K562 (cell line): ENCODE data around the gene EXOC3L1. TPM values are rescaled to one million over a fixed set of nuclear protein-coding genes. Genes with fewer than 3 reads are reported as not detected.

ENCODE experiments used
- ADNP ChIP-seq: fragments of 200-800 bp; sonication (Bioruptor generic); IDR thresholded peaks from 2 replicates; pipeline ENCODE4 v1.6.1; 2016; ENCODE audit warnings: missing genetic modification characterization, missing compliant biosample characterization
- ARID3A ChIP-seq: IDR thresholded peaks from 2 replicates; pipeline ENCODE4 v1.6.1; 2012; ENCODE audit warnings: low read depth, low read length, improper control_type of control experiment, borderline replicate concordance
- BHLHE40 ChIP-seq: IDR thresholded peaks from 2 replicates; pipeline ENCODE4 v1.6.1; 2011; ENCODE audit warnings: low read length, improper control_type of control experiment
- ELF4 ChIP-seq: fragments of 450-650 bp; formaldehyde crosslinking; IDR thresholded peaks from 2 replicates; pipeline ENCODE4 v1.4.0; 2022; ENCODE audit warnings: missing genetic modification characterization
- GTF2A2 ChIP-seq: IDR thresholded peaks from 2 replicates; pipeline ENCODE4 v1.6.1; 2016; ENCODE audit warnings: mild to moderate bottlenecking, missing genetic modification characterization, missing compliant biosample characterization
- HDAC6 ChIP-seq: IDR thresholded peaks from 2 replicates; pipeline ENCODE4 v1.6.1; 2012; ENCODE audit warnings: low read depth, mild to moderate bottlenecking, control low read depth, inconsistent platforms, low read length, moderate library complexity
- HMGN3 ChIP-seq: IDR thresholded peaks from 2 replicates; pipeline ENCODE4 v1.6.1; 2011; ENCODE audit warnings: borderline replicate concordance, low read depth, mild to moderate bottlenecking, mixed read lengths, low read length; ENCODE audit not compliant: insufficient read length; ENCODE audit errors: extremely low read depth
- JUNB ChIP-seq: fragments of 450-650 bp; formaldehyde crosslinking; conservative IDR thresholded peaks from 2 replicates; pipeline ENCODE4 v1.4.0; 2020; ENCODE audit warnings: mild to moderate bottlenecking
- MED1 ChIP-seq: sonication (generic); formaldehyde crosslinking; IDR thresholded peaks from 2 replicates; pipeline ENCODE4 v1.8.1; 2023; ENCODE audit warnings: missing genetic modification reagents, borderline replicate concordance
- PHTF2 ChIP-seq: fragments of 250-450 bp; sonication (Bioruptor Pico); IDR thresholded peaks from 2 replicates; pipeline ENCODE4 v1.5.0; 2021; ENCODE audit warnings: mild to moderate bottlenecking
- SIRT6 ChIP-seq: IDR thresholded peaks from one replicate; pipeline ENCODE4 v1.6.1; 2012; ENCODE audit warnings: low read depth, mild to moderate bottlenecking, control low read depth, inconsistent platforms, low read length, moderate library complexity
- TAL1 ChIP-seq: fragments of 450-650 bp; IDR thresholded peaks from 2 replicates; pipeline ENCODE4 v1.6.1; 2016; ENCODE audit warnings: mild to moderate bottlenecking
- U2AF1 ChIP-seq: fragments of 200-400 bp; formaldehyde crosslinking; optimal IDR thresholded peaks from 2 replicates; pipeline ENCODE3; 2017; ENCODE audit warnings: mild to moderate bottlenecking, low read depth, low read length, moderate library complexity
- ZFP30 ChIP-seq: fragments of 250-450 bp; sonication (Bioruptor Pico); IDR thresholded peaks from 2 replicates; pipeline ENCODE4 v1.8.0; 2022; ENCODE audit warnings: moderate library complexity, mild to moderate bottlenecking, inconsistent platforms, borderline replicate concordance
- ZNF436 ChIP-seq: fragments of 250-450, 450-650 bp; sonication (Bioruptor Pico); formaldehyde crosslinking; IDR thresholded peaks from 2 replicates; pipeline ENCODE4 v1.7.0; 2020; ENCODE audit warnings: mild to moderate bottlenecking
- ZNF780A ChIP-seq: fragments of 250-450 bp; sonication (Bioruptor Pico); IDR thresholded peaks from 2 replicates; pipeline ENCODE4 v1.5.0; 2021; ENCODE audit warnings: mild to moderate bottlenecking
- polyA plus RNA-seq, 8 experiments: library from polyadenylated mRNA; depleted of rRNA in 4 of 8; stranded (reverse) in 5 of 8; unstranded in 3 of 8; fragments of >200 nt; fragmentation: Nextera tagmentation in 2 of 8; fragmentation: Illumina TruSeq in 1 of 8; extraction: Ambion mirVana in 2 of 8; extraction: Trizol in 1 of 8; gene quantifications; 2 replicates each; pipeline versions ENCODE4 v1.2.1 to v1.2.3, GENCODE V29; 2011 to 2014; ENCODE audit warnings: inconsistent platforms in 1 of 8, missing spikeins in 1 of 8
- total RNA-seq, 7 experiments: library from RNA; depleted of rRNA in 6 of 7; stranded (reverse); fragments of >200 nt in 6 of 7; fragmentation: Illumina TruSeq in 2 of 7; extraction: Trizol in 2 of 7; gene quantifications; 2 replicates each; pipeline versions ENCODE4 v1.2.1 to v1.2.3, GENCODE V29; 2011 to 2021; ENCODE audit warnings: low replicate concordance in 1 of 7
- TF ChIP-seq, protein P1 (sequence below): fragments of 450-650 bp; IDR thresholded peaks from 2 replicates; pipeline ENCODE4 v1.7.1; 2018; ENCODE audit warnings: mild to moderate bottlenecking, low read depth; ENCODE audit not compliant: partially characterized antibody
- TF ChIP-seq, protein P2 (sequence below): fragments of 250-450 bp; sonication (Bioruptor Pico); IDR thresholded peaks from 2 replicates; pipeline ENCODE4 v1.8.0; 2022; ENCODE audit warnings: inconsistent platforms
- TF ChIP-seq, protein P3 (sequence below): fragments of 450-650 bp; formaldehyde crosslinking; IDR thresholded peaks from 2 replicates; pipeline ENCODE4 v1.4.0; 2022; ENCODE audit warnings: mild to moderate bottlenecking, moderate library complexity
- TF ChIP-seq, protein P4 (sequence below): fragments of 450-650 bp; formaldehyde crosslinking; IDR thresholded peaks from 2 replicates; pipeline ENCODE4 v1.4.0; 2020; ENCODE audit warnings: mild to moderate bottlenecking, moderate library complexity

Gene EXOC3L1
- total and polyA plus RNA-seq, 9 of the 15 experiments (the other 6 are each of a cell fraction or from before 2014, with no cell fraction given): 0.08 TPM; not detected in 8

DNA sequence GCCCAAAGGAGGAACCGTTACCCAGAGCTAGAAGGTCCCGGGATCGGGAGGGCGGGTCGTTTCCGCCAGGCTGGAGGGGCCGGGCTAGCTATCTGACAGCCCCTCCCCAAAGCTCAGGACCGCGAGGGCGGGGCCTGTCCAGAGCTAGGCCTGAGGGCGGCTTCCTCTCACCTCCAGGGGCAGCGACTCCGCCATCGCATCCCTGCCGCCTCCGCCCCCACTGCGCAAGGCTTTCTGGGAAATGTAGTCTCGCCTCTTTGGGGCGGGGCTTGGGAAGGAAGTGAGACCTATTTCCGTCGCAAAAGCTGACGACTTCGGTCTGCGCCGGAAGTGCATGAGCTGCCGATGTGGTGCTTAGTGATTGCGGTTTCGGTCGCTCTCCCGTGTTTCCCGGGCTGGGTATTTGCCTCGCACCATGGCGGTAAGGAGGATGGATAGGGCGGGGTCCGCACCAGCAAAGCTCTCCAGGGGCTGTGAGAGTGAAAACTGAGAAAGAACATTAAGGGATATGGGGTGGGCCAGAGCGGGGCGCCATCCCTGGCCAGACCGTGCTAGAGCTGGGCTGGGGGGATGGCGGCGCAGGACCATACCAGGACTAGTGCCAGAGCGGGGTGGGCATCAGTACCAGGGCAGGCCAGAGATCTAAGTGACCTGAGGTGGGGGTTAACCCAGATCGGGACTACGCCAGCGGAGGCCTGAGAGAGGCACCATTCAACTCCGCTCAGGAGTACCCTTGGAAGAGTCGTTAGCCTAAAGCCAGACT, 37.0 kb upstream of the EXOC3L1 start, which contains the start of gene TMEM208 (continued):
- TF ChIP-seq ZFP30 (no peak), ZNF436 (CRISPR knock-in tag) (no peak), ZNF780A (CRISPR knock-in tag) (no peak), MED1 (no peak), PHTF2 (no peak), HMGN3 (peak; percentile 87), ELF4 (peak; percentile 75), SIRT6 (no peak), JUNB (no peak), U2AF1 (no peak), TAL1 (no peak), ADNP (tag) (no peak), HDAC6 (no peak), ARID3A (no peak), BHLHE40 (peak; percentile 47), GTF2A2 (no peak)
- TF ChIP-seq, protein P1, sequence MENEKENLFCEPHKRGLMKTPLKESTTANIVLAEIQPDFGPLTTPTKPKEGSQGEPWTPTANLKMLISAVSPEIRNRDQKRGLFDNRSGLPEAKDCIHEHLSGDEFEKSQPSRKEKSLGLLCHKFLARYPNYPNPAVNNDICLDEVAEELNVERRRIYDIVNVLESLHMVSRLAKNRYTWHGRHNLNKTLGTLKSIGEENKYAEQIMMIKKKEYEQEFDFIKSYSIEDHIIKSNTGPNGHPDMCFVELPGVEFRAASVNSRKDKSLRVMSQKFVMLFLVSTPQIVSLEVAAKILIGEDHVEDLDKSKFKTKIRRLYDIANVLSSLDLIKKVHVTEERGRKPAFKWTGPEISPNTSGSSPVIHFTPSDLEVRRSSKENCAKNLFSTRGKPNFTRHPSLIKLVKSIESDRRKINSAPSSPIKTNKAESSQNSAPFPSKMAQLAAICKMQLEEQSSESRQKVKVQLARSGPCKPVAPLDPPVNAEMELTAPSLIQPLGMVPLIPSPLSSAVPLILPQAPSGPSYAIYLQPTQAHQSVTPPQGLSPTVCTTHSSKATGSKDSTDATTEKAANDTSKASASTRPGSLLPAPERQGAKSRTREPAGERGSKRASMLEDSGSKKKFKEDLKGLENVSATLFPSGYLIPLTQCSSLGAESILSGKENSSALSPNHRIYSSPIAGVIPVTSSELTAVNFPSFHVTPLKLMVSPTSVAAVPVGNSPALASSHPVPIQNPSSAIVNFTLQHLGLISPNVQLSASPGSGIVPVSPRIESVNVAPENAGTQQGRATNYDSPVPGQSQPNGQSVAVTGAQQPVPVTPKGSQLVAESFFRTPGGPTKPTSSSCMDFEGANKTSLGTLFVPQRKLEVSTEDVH: peak; percentile 99
- TF ChIP-seq, protein P2, sequence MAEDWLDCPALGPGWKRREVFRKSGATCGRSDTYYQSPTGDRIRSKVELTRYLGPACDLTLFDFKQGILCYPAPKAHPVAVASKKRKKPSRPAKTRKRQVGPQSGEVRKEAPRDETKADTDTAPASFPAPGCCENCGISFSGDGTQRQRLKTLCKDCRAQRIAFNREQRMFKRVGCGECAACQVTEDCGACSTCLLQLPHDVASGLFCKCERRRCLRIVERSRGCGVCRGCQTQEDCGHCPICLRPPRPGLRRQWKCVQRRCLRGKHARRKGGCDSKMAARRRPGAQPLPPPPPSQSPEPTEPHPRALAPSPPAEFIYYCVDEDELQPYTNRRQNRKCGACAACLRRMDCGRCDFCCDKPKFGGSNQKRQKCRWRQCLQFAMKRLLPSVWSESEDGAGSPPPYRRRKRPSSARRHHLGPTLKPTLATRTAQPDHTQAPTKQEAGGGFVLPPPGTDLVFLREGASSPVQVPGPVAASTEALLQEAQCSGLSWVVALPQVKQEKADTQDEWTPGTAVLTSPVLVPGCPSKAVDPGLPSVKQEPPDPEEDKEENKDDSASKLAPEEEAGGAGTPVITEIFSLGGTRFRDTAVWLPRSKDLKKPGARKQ: no peak
- TF ChIP-seq, protein P3, sequence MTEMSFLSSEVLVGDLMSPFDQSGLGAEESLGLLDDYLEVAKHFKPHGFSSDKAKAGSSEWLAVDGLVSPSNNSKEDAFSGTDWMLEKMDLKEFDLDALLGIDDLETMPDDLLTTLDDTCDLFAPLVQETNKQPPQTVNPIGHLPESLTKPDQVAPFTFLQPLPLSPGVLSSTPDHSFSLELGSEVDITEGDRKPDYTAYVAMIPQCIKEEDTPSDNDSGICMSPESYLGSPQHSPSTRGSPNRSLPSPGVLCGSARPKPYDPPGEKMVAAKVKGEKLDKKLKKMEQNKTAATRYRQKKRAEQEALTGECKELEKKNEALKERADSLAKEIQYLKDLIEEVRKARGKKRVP (CRISPR knock-in tag): no peak
- TF ChIP-seq, protein P4, sequence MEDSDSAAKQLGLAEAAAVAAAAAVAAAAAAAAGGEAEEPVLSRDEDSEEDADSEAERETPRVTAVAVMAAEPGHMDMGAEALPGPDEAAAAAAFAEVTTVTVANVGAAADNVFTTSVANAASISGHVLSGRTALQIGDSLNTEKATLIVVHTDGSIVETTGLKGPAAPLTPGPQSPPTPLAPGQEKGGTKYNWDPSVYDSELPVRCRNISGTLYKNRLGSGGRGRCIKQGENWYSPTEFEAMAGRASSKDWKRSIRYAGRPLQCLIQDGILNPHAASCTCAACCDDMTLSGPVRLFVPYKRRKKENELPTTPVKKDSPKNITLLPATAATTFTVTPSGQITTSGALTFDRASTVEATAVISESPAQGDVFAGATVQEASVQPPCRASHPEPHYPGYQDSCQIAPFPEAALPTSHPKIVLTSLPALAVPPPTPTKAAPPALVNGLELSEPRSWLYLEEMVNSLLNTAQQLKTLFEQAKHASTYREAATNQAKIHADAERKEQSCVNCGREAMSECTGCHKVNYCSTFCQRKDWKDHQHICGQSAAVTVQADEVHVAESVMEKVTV: no peak
